ENCODE results near the gene SKOR2. TPM values are rescaled to one million over a fixed set of nuclear protein-coding genes. Genes with fewer than 3 reads are reported as not detected.

The SKOR2 gene
- total RNA-seq, 1 experiment from 2014 or later: not detected

- no peak overlapping the region for H3K4me3 ChIP-seq (ENCODE audit: low read depth, low read length, poor library complexity, severe bottlenecking)
- peaks cover 54% of the 10 kb centered on the region for H3K27me3 ChIP-seq (replicated peaks; ENCODE audit: insufficient read depth, low read depth, low read length, poor library complexity)
- no peaks in the 10 kb centered on the region for H3K4me1 ChIP-seq (ENCODE audit: insufficient read depth, low read length, poor library complexity, severe bottlenecking)
- TF ChIP-seq EZH2 (IDR thresholded peaks at IDR 0.05; ENCODE audit: borderline replicate concordance, low read depth, low read length, poor library complexity, severe bottlenecking): no peak
- TF ChIP-seq, protein P1, sequence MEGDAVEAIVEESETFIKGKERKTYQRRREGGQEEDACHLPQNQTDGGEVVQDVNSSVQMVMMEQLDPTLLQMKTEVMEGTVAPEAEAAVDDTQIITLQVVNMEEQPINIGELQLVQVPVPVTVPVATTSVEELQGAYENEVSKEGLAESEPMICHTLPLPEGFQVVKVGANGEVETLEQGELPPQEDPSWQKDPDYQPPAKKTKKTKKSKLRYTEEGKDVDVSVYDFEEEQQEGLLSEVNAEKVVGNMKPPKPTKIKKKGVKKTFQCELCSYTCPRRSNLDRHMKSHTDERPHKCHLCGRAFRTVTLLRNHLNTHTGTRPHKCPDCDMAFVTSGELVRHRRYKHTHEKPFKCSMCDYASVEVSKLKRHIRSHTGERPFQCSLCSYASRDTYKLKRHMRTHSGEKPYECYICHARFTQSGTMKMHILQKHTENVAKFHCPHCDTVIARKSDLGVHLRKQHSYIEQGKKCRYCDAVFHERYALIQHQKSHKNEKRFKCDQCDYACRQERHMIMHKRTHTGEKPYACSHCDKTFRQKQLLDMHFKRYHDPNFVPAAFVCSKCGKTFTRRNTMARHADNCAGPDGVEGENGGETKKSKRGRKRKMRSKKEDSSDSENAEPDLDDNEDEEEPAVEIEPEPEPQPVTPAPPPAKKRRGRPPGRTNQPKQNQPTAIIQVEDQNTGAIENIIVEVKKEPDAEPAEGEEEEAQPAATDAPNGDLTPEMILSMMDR (conservative IDR thresholded peaks at IDR 0.05; ENCODE audit: low read depth, low read length): no peak
- intact Hi-C loops (cut with micrococcal nuclease; ENCODE audit: unreplicated experiment): loop anchor here (10.0 kb wide), 1 partner anchor 475 kb away; no protein-coding TSS in a partner anchor
- no TSS peak for BruUV-seq (replicated peaks)
- CTCF ChIA-PET: no interaction called here
- no peak for DNase-seq (ENCODE audit: low spot score)
- H3K36me3 ChIP-seq (ENCODE audit: insufficient read depth, low read length, poor library complexity, severe bottlenecking): no peaks in the 10 kb centered on the region
- H3K27ac ChIP-seq (ENCODE audit: low read depth, low read length, poor library complexity, severe bottlenecking): no peak overlapping the region
- no peaks in the 10 kb centered on the region for H3K9me3 ChIP-seq (ENCODE audit: low read depth, low read length, poor library complexity, severe bottlenecking)
- POLR2A ChIA-PET (ENCODE audit: low non-redundant PET): no interaction called here
Observed at GRCh38 chr18:47280121-47280520, 28.7 kb upstream of the SKOR2 start.

DNA sequence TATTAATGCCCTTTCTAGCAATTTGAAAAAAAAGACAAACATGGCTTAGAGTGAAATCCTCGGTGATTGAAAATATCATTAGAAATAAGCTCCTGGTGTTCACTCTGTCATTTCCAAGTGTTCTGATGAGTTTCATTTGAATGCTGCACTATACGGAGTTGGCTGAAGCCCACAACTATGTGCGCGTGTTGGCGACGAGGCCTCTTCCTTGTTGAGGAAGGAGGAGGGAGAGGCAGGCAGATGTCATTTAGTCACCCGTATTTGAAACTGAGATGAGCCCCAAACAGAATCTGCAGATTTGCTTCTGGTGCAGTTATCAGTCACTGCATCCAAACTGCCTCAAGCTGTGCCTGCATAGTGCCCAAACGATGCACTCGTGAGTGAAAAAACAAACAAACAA, 23.5 kb upstream of the SKOR2 start:
- POLR2A ChIA-PET (ENCODE audit: low non-redundant PET): no interaction called here
- Histone ChIP-seq H3K4me1 (ENCODE audit: insufficient read depth, low read length, poor library complexity, severe bottlenecking) (no peaks in the 10 kb centered on the region), H3K27ac (ENCODE audit: low read depth, low read length, poor library complexity, severe bottlenecking) (no peak overlapping the region), H3K4me3 (ENCODE audit: low read depth, low read length, poor library complexity, severe bottlenecking) (no peak overlapping the region), H3K36me3 (ENCODE audit: insufficient read depth, low read length, poor library complexity, severe bottlenecking) (no peaks in the 10 kb centered on the region), H3K9me3 (ENCODE audit: low read depth, low read length, poor library complexity, severe bottlenecking) (no peaks in the 10 kb centered on the region), H3K27me3 (replicated peaks; ENCODE audit: insufficient read depth, low read depth, low read length, poor library complexity) (peaks cover 81% of the 10 kb centered on the region)
- intact Hi-C loops (cut with micrococcal nuclease; ENCODE audit: unreplicated experiment): no loop called here
- no peak for TF ChIP-seq EZH2 (IDR thresholded peaks at IDR 0.05; ENCODE audit: borderline replicate concordance, low read depth, low read length, poor library complexity, severe bottlenecking)
- TF ChIP-seq, protein P1 (conservative IDR thresholded peaks at IDR 0.05; ENCODE audit: low read depth, low read length): no peak
- BruUV-seq (replicated peaks): no TSS peak
- DNase-seq (ENCODE audit: low spot score): no peak
- CTCF ChIA-PET: no interaction called here

GRCh38 chr18:47265197-47265596, 13.7 kb upstream of the SKOR2 start:
- no peaks in the 10 kb centered on the region for H3K36me3 ChIP-seq (ENCODE audit: insufficient read depth, low read length, poor library complexity, severe bottlenecking)
- no peaks in the 10 kb centered on the region for H3K9me3 ChIP-seq (ENCODE audit: low read depth, low read length, poor library complexity, severe bottlenecking)
- intact Hi-C loops (cut with micrococcal nuclease; ENCODE audit: unreplicated experiment): no loop called here
- no TSS peak for BruUV-seq (replicated peaks)
- TF ChIP-seq EZH2 (IDR thresholded peaks at IDR 0.05; ENCODE audit: borderline replicate concordance, low read depth, low read length, poor library complexity, severe bottlenecking): no peak
- TF ChIP-seq, protein P1 (conservative IDR thresholded peaks at IDR 0.05; ENCODE audit: low read depth, low read length): no peak
- no peak overlapping the region for H3K27ac ChIP-seq (ENCODE audit: low read depth, low read length, poor library complexity, severe bottlenecking)
- DNase-seq (ENCODE audit: low spot score): no peak
- H3K4me1 ChIP-seq (ENCODE audit: insufficient read depth, low read length, poor library complexity, severe bottlenecking): no peaks in the 10 kb centered on the region
- ChIA-PET POLR2A (ENCODE audit: low non-redundant PET) (no interaction called here), CTCF (no interaction called here)
- H3K4me3 ChIP-seq (ENCODE audit: low read depth, low read length, poor library complexity, severe bottlenecking): no peak overlapping the region
- H3K27me3 ChIP-seq (replicated peaks; ENCODE audit: insufficient read depth, low read depth, low read length, poor library complexity): peaks cover 86% of the 10 kb centered on the region
